NCI-H2171 (cell line): Measurements from ENCODE around the gene MDC1.

Experiments used
- DNase-seq: peaks from one replicate; lab custom pipeline; 2025; lab: John Stamatoyannopoulos, UW

Gene MDC1

GRCh38 chr6:30747300-30747687 lies 30.2 kb upstream of the MDC1 start:
- no peak for DNase-seq

DNA sequence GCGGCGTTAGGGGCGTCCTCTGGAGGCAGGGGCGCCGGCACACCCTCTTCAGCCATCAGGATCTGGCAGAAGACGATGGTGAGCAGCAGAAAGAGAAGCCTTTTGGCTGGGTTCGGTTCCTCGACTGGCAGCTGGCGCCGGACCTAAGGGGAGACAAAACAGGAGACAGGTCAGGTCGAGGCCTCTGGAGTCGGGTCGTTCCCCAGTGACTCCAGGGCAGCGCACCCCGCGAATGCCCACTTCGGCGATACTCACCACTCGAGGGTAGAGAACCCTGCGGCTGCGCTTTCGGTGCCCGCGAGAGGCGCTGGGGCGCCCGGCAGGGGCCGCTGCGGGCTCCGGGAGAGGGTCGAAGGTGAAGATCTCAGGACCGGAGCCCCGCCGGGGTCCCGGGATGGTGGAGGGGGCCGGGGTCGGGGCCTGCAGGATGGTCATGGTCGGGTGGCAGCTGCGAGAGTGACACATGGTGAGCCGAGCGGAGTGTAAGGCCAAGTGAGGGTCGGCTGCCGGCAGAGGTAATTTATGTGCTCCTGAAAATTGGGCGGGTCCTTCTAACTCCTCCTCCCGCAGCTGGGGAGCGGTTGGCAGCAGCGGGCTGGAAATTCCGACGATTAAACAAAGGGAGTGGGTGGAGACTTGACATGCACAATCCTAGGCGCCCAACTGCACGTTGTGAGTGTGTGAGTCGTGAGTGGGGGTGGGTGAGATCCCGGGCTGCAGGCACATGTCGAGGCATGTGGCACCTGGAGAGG lies 27.1 kb upstream of the MDC1 start, which contains the start of gene IER3:
Gene IER3 (minus strand): TSS at position 494 of the 752 bp plus-strand sequence. CDS start 29 bp downstream, at position 465.
- DNase-seq, result peak; percentile 77

DNA sequence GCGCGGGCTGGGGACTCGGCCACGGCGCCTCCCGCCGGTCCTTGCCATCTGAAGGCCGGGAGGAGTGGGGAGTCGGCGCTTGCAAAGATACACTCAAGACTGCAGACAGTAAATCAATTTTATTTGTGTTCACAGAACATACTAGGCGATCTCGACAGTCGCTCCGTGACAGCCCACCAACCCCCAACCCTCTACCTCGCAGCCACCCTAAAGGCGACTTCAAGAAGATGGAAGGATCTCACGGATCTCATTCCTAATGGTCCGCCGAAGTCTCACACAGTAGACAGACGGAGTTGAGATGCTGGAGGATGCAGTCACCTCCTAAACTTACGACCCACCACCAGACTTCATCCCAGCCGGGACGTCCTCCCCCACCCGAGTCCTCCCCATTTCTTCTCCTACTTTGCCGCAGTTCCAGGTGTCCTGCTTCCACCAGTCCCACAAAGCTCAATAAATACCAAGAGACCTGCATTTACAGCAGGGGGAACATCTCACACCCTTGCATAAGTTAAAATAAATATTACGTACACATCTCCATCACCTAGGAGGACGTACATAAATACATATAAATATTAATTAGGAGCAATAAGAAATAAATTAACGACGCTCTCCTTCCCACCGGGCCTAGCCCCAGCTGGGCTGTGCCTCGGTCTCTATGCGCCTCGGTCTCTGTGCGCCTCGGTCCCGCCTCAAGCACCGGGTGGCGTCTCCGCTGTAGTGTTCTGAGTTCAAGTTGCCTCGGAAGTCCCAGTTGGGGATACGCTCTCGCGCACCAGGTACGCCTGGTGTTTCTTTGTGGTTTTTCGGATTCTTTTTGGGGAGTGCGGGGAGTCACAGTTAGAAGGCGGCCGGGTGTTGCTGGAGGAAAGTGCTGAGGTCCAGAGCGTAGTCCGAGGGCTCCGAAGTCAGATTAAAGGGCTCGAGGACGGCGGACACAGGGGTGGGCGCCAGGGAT lies 26.3 kb upstream of the MDC1 start:
- DNase-seq, result no peak

DNA sequence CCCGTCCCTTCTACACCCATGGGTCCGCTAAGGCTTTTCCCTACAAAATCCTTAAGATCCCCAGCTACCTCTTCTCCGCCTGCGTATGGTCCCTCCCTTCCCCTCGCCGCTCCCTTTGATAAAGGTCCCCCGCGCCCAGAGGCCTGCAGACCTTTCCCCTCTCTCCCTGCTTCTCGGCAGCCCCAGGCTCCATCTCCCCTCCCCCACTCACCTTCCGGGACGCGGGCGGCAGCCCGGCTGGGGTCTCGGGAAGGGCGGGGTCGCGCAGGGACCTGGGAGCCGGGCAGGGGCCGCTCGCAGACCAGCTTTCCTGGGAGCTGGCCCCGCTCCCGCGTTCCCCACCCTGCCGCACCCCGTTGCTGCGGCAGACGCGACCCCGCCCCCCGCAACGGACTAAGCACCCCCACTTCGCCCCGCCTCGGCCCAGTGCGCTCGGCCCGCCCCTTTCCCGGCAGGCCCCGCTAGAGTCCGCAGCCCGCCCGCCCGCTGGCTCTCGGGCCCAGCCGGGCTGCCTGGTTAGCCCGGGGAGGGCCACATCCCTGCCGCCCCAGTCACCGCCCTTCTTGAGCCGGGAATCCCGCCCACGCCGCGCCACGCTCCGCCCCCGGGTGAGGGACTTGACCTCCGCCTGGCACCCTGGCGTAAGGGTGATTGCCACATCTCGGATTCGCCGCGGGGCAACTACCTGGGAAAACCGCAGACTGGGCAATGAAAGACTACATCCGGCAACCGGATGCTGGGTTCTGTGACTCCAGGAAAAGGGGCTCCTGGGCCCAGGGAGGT lies 25.4 kb upstream of the MDC1 start, which contains the start of gene FLOT1:
Gene FLOT1 (minus strand): TSS at position 372 of the 783 bp plus-strand sequence. CDS start 498 bp downstream, outside the sequence.
- peak; percentile 69 for DNase-seq

- no peak for DNase-seq
These were observed 24.8 kb upstream of the MDC1 start for GRCh38 chr6:30741789-30742315.

- DNase-seq, result no peak
These were observed 24.1 kb upstream of the MDC1 start for GRCh38 chr6:30741063-30741779.

GRCh38 chr6:30740540-30740870 lies 23.4 kb upstream of the MDC1 start:
- DNase-seq, result no peak

DNA sequence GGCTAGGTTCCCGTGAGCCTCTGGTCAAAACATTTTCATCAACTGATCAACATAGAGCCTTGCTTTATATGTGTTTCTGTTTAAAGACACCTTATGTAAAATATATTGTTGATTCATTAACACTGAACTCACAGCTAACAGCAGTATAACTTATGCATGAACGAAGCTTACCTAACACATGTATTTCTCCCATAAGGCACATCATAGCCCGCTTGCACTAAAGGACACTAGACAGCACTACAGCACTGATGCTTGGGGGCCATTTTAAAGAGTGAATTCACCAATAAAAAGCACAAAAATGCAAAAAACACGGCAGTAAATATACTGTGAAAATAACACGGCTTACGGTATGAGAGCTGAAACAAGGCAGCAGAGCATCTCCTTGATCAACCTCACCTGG lies 21.5 kb upstream of the MDC1 start:
- no peak for DNase-seq

DNA sequence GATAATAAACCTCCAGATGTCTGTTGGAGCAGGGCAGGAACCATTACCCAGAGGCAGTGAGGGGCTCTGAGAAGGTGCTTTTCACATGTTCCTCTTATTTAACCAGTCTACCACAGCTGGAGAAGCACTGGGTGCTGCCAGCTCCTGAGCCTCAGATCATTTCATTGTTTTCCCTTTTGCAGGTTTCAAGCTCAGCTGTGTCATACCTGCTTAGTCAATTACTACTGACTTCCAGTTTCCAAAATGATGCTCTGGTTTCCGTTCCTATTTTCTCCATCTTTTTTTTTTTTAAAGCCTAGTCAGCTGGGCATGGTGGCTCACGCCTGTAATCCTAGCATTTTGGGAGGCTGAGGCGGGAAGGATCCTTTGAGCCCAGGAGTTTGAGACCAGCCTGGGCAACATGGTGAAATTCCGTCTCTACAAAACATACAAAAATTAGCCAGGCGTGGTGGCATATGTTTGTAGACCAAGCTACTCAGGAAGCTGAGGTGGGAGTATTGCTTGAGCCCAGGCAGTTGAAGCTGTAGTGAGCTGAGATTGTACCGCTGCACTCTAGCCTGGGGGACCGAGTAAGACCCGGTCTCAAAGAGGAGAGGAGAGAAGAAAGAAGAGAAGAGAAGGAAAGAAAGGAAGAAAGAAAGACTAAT lies 18.7 kb upstream of the MDC1 start:
- DNase-seq, result no peak

GRCh38 chr6:30732237-30732943 lies 15.3 kb upstream of the MDC1 start:
- no peak for DNase-seq

DNA sequence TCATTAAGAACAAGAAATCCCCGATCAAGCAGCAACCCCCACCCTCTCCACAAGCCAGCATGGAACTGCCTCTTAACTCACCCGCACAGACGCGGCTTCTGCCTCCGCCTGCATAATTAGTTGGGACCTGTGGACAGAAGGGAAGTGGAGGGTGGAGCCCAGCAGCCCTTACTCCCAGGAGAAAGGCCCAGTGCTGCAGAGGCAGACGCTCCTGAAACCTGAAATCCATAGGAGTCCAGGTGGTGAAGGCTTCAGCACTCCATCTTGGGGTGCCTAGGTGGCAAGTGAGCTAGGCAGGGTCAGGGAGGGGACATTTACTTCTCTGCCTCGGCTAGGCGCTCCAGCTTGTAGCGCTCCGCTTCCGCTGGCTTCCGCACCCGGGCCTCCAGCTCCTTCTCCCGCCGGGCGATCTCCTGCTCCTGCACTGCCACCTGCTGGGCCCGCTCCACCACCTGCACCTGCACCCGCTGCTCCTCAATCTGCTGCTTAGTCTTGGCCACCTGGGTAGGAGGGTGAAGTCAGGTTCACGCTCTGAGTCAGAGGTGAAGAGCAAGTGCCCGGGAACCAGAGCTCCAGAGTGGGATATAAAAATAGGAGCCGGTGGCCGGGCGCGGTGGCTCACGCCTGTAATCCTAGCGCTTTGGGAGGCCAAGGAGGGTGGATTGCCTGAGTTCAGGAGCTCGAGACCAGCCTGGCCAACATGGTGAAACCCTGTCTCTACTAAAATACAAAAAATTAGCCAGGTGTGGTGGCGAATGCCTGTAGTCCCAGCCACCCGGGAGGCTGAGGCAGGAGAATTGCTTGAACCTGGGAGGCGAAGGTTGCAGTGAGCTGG lies 13.7 kb upstream of the MDC1 start:
- DNase-seq, result peak; percentile 86

GRCh38 chr6:30727920-30728553 lies 11.0 kb upstream of the MDC1 start:
- no peak for DNase-seq

GRCh38 chr6:30726506-30727413 lies 9.7 kb upstream of the MDC1 start:
- no peak for DNase-seq

- no peak for DNase-seq
These were observed 8.8 kb upstream of the MDC1 start for GRCh38 chr6:30725713-30726505.

DNA sequence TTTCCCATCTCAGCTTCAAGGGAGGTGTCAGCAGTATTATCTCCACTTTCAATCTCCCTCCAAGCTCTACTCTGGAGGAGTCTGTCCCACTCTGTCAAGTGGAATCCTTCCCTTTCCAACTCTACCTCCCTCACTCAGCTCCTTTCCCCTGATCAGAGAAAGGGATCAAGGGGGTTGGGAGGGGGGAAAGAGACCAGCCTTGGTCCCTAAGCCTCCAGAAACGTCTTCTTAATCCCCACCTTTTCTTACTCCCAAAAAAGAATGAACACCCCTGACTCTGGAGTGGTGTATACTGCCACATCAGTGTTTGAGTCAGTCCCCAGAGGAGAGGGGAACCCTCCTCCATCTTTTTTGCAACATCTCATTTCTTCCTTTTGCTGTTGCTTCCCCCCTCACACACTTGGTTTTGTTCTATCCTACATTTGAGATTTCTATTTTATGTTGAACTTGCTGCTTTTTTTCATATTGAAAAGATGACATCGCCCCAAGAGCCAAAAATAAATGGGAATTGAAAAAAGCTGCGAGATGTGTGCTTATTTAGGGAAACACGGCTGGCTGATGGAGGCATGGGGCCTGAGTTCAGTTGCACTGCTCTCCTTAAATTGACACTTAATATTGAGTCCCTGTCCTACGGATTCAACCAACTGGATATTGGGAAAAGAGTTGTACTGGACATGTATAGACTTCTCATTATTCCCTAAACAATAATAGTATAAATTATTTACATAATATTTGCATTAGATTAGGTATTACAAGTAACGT lies 8.0 kb upstream of the MDC1 start:
- DNase-seq, result no peak
